ENCODE data around the gene KLRC4. TPM values are rescaled to one million over a fixed set of nuclear protein-coding genes. Genes with fewer than 3 reads are reported as not detected.

The KLRC4 gene
- total and polyA plus RNA-seq, 2 donors (not counting 1 experiment from before 2014, with no cell fraction given), result not detected

GRCh38 chr12:10408842-10409241 lies 715 bp downstream of the KLRC4 start:
- no peak overlapping the region for H3K4me3 ChIP-seq (replicated peaks in 1 of 4; ENCODE audit: control extremely low read depth in 1 of 4, insufficient read depth in 1 of 4, low read depth in 3 of 4, low read length in 4 of 4)
- TF ChIP-seq CTCF (conservative IDR thresholded peaks at IDR 0.05 in 1 of 2, IDR thresholded peaks at IDR 0.05 in 1 of 2; ENCODE audit: low read depth in 1 of 2, low read length in 2 of 2) (no peak), EZH2 (IDR thresholded peaks at IDR 0.05; ENCODE audit: low read length, missing control alignments) (no peak)
- DNase-seq (ENCODE audit: low read depth in 2 of 2), result no peak

GRCh38 chr12:10406725-10407124 lies 2.8 kb downstream of the KLRC4 start:
- no peaks in the 10 kb centered on the region for H3K27me3 ChIP-seq (ENCODE audit: control insufficient read depth, insufficient read depth, low read length)
- no peak overlapping the region for H3K4me3 ChIP-seq (replicated peaks in 1 of 4; ENCODE audit: control extremely low read depth in 1 of 4, insufficient read depth in 1 of 4, low read depth in 3 of 4, low read length in 4 of 4)
- no peak for DNase-seq (ENCODE audit: low read depth in 2 of 2)
- no peaks in the 10 kb centered on the region for H3K79me2 ChIP-seq (ENCODE audit: control insufficient read depth, insufficient read depth, low read length)
- no peak overlapping the region for H2AFZ ChIP-seq (ENCODE audit: low read length)
- no peak overlapping the region for H3K4me2 ChIP-seq (ENCODE audit: extremely low read depth, insufficient read depth, low read length)
- H3K9ac ChIP-seq (ENCODE audit: insufficient read depth, low read length), result no peak overlapping the region
- no peak for TF ChIP-seq EZH2 (IDR thresholded peaks at IDR 0.05; ENCODE audit: low read length, missing control alignments)
- no peak for TF ChIP-seq CTCF (conservative IDR thresholded peaks at IDR 0.05 in 1 of 2, IDR thresholded peaks at IDR 0.05 in 1 of 2; ENCODE audit: low read depth in 1 of 2, low read length in 2 of 2)
- H3K36me3 ChIP-seq (ENCODE audit: control insufficient read depth, insufficient read depth, low read length), result no peaks in the 10 kb centered on the region
- H4K20me1 ChIP-seq (ENCODE audit: control insufficient read depth, extremely low read depth, insufficient read depth, low read length), result no peaks in the 10 kb centered on the region
- no peaks in the 10 kb centered on the region for H3K4me1 ChIP-seq (ENCODE audit: control insufficient read depth, extremely low read depth, insufficient read depth, low read length)
- no peak overlapping the region for H3K27ac ChIP-seq (ENCODE audit: insufficient read depth, low read length)
- no peaks in the 10 kb centered on the region for H3K9me3 ChIP-seq (ENCODE audit: control insufficient read depth, insufficient read depth, low read depth, low read length)

More at GRCh38 chr12:10408842-10409241, 715 bp downstream of the KLRC4 start:
- H3K4me2 ChIP-seq (ENCODE audit: extremely low read depth, insufficient read depth, low read length), result no peak overlapping the region
- no peak overlapping the region for H3K27ac ChIP-seq (ENCODE audit: insufficient read depth, low read length)
- H3K79me2 ChIP-seq (ENCODE audit: control insufficient read depth, insufficient read depth, low read length), result no peaks in the 10 kb centered on the region
- no peaks in the 10 kb centered on the region for H3K27me3 ChIP-seq (ENCODE audit: control insufficient read depth, insufficient read depth, low read length)
- H2AFZ ChIP-seq (ENCODE audit: low read length), result no peak overlapping the region
- H3K9me3 ChIP-seq (ENCODE audit: control insufficient read depth, insufficient read depth, low read depth, low read length), result no peaks in the 10 kb centered on the region
- no peaks in the 10 kb centered on the region for H3K4me1 ChIP-seq (ENCODE audit: control insufficient read depth, extremely low read depth, insufficient read depth, low read length)
- no peak overlapping the region for H3K9ac ChIP-seq (ENCODE audit: insufficient read depth, low read length)
- H4K20me1 ChIP-seq (ENCODE audit: control insufficient read depth, extremely low read depth, insufficient read depth, low read length), result no peaks in the 10 kb centered on the region
- H3K36me3 ChIP-seq (ENCODE audit: control insufficient read depth, insufficient read depth, low read length), result no peaks in the 10 kb centered on the region

GRCh38 chr12:10405294-10405693 lies 4.3 kb downstream of the KLRC4 start:
- no peak overlapping the region for H2AFZ ChIP-seq (ENCODE audit: low read length)
- no peaks in the 10 kb centered on the region for H3K36me3 ChIP-seq (ENCODE audit: control insufficient read depth, insufficient read depth, low read length)
- no peak overlapping the region for H3K4me2 ChIP-seq (ENCODE audit: extremely low read depth, insufficient read depth, low read length)
- TF ChIP-seq CTCF (conservative IDR thresholded peaks at IDR 0.05 in 1 of 2, IDR thresholded peaks at IDR 0.05 in 1 of 2; ENCODE audit: low read depth in 1 of 2, low read length in 2 of 2), result no peak
- no peak for TF ChIP-seq EZH2 (IDR thresholded peaks at IDR 0.05; ENCODE audit: low read length, missing control alignments)
- H4K20me1 ChIP-seq (ENCODE audit: control insufficient read depth, extremely low read depth, insufficient read depth, low read length), result no peaks in the 10 kb centered on the region
- no peak overlapping the region for H3K9ac ChIP-seq (ENCODE audit: insufficient read depth, low read length)
- no peak for DNase-seq (ENCODE audit: low read depth in 2 of 2)
- no peaks in the 10 kb centered on the region for H3K9me3 ChIP-seq (ENCODE audit: control insufficient read depth, insufficient read depth, low read depth, low read length)
- H3K4me3 ChIP-seq (replicated peaks in 1 of 4; ENCODE audit: control extremely low read depth in 1 of 4, insufficient read depth in 1 of 4, low read depth in 3 of 4, low read length in 4 of 4), result no peak overlapping the region
- H3K27me3 ChIP-seq (ENCODE audit: control insufficient read depth, insufficient read depth, low read length), result no peaks in the 10 kb centered on the region
- H3K4me1 ChIP-seq (ENCODE audit: control insufficient read depth, extremely low read depth, insufficient read depth, low read length), result no peaks in the 10 kb centered on the region
- H3K27ac ChIP-seq (ENCODE audit: insufficient read depth, low read length), result no peak overlapping the region
- H3K79me2 ChIP-seq (ENCODE audit: control insufficient read depth, insufficient read depth, low read length), result no peaks in the 10 kb centered on the region

All from fibroblast of lung (primary cell).